Glomerular visceral epithelial cell (primary cell): Measurements from ENCODE around the gene ANKRD53.
"Not testable (repeated sequence)": the region's sequence is repeated elsewhere in the genome, so short reads cannot be mapped to it uniquely, and the experiment has no call there.

Source experiments
- DNase-seq: peaks from one replicate; pipeline ENCODE4 v3.0.0-alpha.2; 2016; ENCODE audit errors: extremely low spot score

ANKRD53 gene

GRCh38 chr2:70990216-70990615, 11.8 kb downstream of the ANKRD53 start:
- DNase-seq: no peak

- DNase-seq: no peak
These were observed 12.7 kb downstream of the ANKRD53 start for GRCh38 chr2:70991142-70991541.

- DNase-seq: no peak
These were observed 13.3 kb downstream of the ANKRD53 start for GRCh38 chr2:70991742-70992141.

GRCh38 chr2:70992945-70993853, 14.8 kb downstream of the ANKRD53 start:
- no peak for DNase-seq

- DNase-seq: peak; percentile 4
These were observed 15.7 kb downstream of the ANKRD53 start for GRCh38 chr2:70994009-70994698.

GRCh38 chr2:70994699-70995425, 16.4 kb downstream of the ANKRD53 start, which contains the start of gene TEX261:
Gene TEX261, minus strand, starts transcription at chr2:70994873. Its CDS starts 116 bp downstream, at chr2:70994757.
- DNase-seq: peak; percentile 88

- peak; percentile 35 for DNase-seq
These were observed 16.9 kb downstream of the ANKRD53 start for GRCh38 chr2:70995426-70995729.

GRCh38 chr2:70998885-70999284, 20.5 kb downstream of the ANKRD53 start:
- not testable (repeated sequence) for DNase-seq

DNA sequence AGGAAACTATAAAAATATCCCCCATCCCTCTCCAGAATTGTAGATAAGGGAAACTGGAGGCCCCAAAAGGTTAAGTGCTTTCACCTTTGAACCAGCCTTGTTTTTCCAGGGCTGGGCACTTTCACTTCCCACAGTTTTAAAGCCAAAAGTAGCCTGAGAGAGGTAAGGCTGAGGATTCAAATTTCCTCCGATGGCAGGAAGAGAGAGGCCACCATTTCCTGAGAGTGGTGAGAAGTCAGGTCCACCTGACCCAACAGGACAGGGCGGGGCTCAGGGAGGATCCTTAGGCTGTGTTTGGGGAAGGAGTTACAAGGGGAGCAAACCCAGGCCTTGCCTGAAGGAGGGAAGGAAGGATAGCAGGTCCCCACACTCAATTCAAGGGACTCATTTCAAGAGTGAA, 20.9 kb downstream of the ANKRD53 start:
- DNase-seq: no peak

DNA sequence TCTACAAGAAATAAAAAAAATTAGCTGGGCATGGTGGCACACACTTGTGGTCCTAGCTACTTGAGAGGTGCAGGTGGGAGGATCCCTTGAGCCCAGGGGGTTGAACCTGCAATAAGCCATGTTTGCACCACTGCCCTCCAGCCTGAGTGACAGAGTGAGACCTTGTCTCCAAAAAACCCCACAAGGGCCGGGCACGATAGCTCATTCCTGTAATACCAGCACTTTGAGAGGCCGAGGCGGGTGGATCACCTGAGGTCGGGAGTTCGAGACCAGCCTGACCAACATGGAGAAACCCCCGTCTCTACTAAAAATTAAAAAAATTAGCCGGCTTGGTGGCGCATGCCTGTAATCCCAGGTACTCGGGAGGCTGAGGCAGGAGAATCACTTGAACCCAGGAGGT, 21.5 kb downstream of the ANKRD53 start:
- not testable (repeated sequence) for DNase-seq

GRCh38 chr2:71000780-71001591, 22.6 kb downstream of the ANKRD53 start:
- DNase-seq: peak; percentile 63

- no peak for DNase-seq
These were observed 23.1 kb downstream of the ANKRD53 start for GRCh38 chr2:71001592-71001927.

- no peak for DNase-seq
These were observed 23.6 kb downstream of the ANKRD53 start for GRCh38 chr2:71001981-71002570.

GRCh38 chr2:71003396-71003795, 25.0 kb downstream of the ANKRD53 start:
- DNase-seq: no peak

DNA sequence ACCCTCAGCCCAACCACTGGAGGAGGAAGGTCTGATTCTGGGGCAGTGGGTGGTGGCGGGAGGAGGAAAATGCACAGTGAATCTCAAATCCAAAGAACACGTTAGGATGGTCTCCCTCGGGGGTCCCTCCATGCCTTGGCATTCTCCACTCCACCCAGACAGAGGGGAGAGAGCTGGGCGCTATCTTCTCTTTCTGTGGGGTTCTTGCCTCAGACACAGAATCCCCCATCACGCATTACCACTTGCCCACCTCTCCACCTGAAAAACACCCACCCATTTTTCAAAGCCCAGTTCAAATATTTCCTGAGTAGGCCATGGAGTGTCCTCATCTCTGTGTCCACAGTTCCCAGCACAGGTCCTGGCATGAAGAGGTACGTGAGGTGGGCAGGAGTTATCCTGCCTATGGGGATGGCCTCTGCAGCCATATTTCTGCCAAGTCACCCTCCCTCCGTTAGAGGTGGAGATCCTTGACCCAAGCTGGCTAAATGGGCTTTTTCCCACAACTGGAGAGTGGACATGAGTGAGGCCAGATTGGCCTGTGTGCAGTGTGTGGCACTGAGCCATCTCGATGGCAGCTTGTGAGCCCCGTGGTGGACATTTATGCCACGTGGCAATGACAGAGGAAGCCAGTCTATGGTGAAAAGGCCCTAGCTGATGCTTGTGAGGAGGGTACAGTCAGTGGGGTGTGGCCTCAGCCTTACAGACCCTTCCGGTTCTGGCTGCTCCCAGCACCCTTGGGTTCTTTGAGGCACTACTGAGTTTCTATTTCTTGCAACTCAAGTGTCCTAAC, 25.7 kb downstream of the ANKRD53 start:
- DNase-seq: no peak

GRCh38 chr2:71004857-71005256, 26.4 kb downstream of the ANKRD53 start:
- DNase-seq: no peak

DNA sequence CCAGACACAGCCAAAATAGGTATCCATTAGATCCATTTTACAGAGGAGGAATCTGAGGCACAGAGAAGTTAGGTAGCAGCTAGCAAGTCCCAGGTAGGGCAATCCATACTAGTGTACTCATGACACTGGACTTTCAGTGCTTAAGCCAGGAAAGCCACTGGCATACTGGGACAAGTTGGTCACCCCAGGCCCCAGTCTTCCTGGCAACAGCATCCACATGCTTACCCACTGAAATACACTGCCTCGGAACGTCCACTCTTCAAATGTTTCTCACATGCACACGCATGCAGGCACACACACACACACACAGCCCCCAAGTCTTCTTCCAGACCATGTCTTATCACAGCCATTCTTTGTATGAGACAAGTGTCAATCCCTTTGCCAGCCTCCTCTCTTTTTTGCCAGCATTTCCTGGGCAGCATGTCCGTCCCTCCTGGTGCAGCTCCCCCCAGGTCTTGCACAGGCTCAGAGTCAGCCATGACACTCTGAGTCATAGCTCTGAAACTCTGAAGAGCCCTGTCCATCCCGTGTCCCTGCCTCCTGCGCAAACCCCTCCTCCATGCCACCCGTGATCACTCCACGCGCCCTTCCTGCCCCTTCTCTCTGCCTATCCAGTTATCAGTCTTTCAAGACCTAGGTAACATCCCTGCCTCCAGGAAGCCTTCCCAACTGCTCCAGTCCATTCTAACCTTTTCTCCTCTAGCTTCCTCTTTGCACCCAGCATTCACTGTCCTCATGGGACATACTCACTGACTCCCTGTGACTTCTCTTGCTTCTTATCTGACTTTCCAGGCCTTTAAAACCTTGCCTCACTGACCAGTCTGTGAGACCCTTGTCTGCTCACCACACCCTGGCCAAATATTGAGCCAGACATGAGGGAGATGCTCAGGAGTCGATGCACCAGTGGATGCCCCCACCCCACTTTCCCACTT, 27.1 kb downstream of the ANKRD53 start:
- no peak for DNase-seq

- no peak for DNase-seq
These were observed 27.9 kb downstream of the ANKRD53 start for GRCh38 chr2:71006323-71006722.
